Measurements from ENCODE around the gene TP53RK. TPM values are rescaled to one million over a fixed set of nuclear protein-coding genes. Genes with fewer than 3 reads are reported as not detected.

The TP53RK gene
- polyA plus RNA-seq, 1 donor from 2014 or later: 22.7 TPM

DNA sequence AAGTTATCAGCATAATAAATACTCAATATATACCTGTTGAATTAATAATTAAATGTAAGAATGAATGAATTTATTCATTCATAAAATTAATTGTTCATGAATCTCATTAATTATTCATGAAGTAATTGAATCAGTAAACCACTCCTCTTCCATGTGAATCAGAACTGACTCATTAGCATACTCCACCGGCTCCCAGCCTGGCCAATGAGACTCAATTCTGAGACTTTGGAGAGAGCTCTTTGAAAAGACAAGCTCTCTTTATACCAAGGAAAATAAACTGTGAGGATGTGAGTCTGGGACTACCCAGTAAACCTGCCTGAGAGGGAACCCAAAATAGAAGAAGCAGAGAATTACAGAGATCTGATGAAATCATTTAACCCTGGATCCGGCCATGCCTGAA is 11.8 kb upstream of the TP53RK start:
- no peak overlapping the region for H3K9ac ChIP-seq (ENCODE audit: low read length)
- no peaks in the 10 kb centered on the region for H3K27me3 ChIP-seq (ENCODE audit: insufficient read depth, low read depth, low read length)
- H3K27ac ChIP-seq (ENCODE audit: low read length): no peak overlapping the region
- H3K9me3 ChIP-seq (ENCODE audit: low read length): no peaks in the 10 kb centered on the region
- H4K20me1 ChIP-seq (ENCODE audit: insufficient read depth): no peaks in the 10 kb centered on the region
- H3K36me3 ChIP-seq (ENCODE audit: insufficient read depth, low read length): no peaks in the 10 kb centered on the region
- H3K79me2 ChIP-seq (replicated peaks; ENCODE audit: insufficient read depth, low read length): no peaks in the 10 kb centered on the region
- no peak overlapping the region for H3K4me3 ChIP-seq (ENCODE audit: low read length)
- H3K4me2 ChIP-seq (ENCODE audit: low read length): no peak overlapping the region
- H3K9me2 ChIP-seq (ENCODE audit: insufficient read depth, low read length): no peaks in the 10 kb centered on the region
- TF ChIP-seq RAD21 (conservative IDR thresholded peaks at IDR 0.05): no peak
- no peak for TF ChIP-seq SMC3 (conservative IDR thresholded peaks at IDR 0.05; ENCODE audit: poor library complexity)
- no peak for TF ChIP-seq TAF1 (IDR thresholded peaks at IDR 0.05; ENCODE audit: low read depth)
- TF ChIP-seq, protein P1, sequence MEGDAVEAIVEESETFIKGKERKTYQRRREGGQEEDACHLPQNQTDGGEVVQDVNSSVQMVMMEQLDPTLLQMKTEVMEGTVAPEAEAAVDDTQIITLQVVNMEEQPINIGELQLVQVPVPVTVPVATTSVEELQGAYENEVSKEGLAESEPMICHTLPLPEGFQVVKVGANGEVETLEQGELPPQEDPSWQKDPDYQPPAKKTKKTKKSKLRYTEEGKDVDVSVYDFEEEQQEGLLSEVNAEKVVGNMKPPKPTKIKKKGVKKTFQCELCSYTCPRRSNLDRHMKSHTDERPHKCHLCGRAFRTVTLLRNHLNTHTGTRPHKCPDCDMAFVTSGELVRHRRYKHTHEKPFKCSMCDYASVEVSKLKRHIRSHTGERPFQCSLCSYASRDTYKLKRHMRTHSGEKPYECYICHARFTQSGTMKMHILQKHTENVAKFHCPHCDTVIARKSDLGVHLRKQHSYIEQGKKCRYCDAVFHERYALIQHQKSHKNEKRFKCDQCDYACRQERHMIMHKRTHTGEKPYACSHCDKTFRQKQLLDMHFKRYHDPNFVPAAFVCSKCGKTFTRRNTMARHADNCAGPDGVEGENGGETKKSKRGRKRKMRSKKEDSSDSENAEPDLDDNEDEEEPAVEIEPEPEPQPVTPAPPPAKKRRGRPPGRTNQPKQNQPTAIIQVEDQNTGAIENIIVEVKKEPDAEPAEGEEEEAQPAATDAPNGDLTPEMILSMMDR (IDR thresholded peaks at IDR 0.05; ENCODE audit: poor library complexity, severe bottlenecking): no peak
- TF ChIP-seq EP300 (conservative IDR thresholded peaks at IDR 0.05; ENCODE audit: poor library complexity, severe bottlenecking): no peak
- TF ChIP-seq, protein P2, sequence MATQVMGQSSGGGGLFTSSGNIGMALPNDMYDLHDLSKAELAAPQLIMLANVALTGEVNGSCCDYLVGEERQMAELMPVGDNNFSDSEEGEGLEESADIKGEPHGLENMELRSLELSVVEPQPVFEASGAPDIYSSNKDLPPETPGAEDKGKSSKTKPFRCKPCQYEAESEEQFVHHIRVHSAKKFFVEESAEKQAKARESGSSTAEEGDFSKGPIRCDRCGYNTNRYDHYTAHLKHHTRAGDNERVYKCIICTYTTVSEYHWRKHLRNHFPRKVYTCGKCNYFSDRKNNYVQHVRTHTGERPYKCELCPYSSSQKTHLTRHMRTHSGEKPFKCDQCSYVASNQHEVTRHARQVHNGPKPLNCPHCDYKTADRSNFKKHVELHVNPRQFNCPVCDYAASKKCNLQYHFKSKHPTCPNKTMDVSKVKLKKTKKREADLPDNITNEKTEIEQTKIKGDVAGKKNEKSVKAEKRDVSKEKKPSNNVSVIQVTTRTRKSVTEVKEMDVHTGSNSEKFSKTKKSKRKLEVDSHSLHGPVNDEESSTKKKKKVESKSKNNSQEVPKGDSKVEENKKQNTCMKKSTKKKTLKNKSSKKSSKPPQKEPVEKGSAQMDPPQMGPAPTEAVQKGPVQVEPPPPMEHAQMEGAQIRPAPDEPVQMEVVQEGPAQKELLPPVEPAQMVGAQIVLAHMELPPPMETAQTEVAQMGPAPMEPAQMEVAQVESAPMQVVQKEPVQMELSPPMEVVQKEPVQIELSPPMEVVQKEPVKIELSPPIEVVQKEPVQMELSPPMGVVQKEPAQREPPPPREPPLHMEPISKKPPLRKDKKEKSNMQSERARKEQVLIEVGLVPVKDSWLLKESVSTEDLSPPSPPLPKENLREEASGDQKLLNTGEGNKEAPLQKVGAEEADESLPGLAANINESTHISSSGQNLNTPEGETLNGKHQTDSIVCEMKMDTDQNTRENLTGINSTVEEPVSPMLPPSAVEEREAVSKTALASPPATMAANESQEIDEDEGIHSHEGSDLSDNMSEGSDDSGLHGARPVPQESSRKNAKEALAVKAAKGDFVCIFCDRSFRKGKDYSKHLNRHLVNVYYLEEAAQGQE (IDR thresholded peaks at IDR 0.05; ENCODE audit: borderline replicate concordance): no peak
- H3F3A ChIP-seq (ENCODE audit: insufficient read depth, low read length, poor library complexity, severe bottlenecking): no peaks in the 10 kb centered on the region
- no peak overlapping the region for H2AFZ ChIP-seq (ENCODE audit: low read depth, low read length)

DNA sequence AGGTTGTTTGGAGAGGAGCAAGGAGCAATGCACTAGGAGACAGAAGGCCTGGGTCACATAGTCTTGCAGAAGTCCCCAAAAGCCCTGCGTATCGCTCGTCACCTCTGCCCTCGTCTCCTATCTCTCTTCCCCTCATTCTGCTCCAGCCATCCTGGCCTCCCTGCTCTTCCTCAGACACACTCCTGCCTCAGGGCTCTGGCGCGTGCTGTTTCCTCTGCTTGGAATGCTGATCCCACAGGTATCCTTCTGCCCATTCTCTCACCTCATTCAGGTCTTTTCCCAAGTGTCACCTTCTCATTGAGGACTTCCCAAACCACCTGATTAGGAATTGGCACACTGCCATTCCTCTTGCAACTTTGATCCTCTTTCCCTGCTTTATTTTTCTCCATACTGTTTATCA is 11.2 kb upstream of the TP53RK start:
- H3K36me3 ChIP-seq (ENCODE audit: insufficient read depth, low read length): no peaks in the 10 kb centered on the region
- H4K20me1 ChIP-seq (ENCODE audit: insufficient read depth): no peaks in the 10 kb centered on the region
- no peak overlapping the region for H2AFZ ChIP-seq (ENCODE audit: low read depth, low read length)
- H3K4me3 ChIP-seq (ENCODE audit: low read length): no peak overlapping the region
- H3K4me2 ChIP-seq (ENCODE audit: low read length): no peak overlapping the region
- H3K27ac ChIP-seq (ENCODE audit: low read length): no peak overlapping the region
- H3K9me3 ChIP-seq (ENCODE audit: low read length): no peaks in the 10 kb centered on the region
- H3K9me2 ChIP-seq (ENCODE audit: insufficient read depth, low read length): no peaks in the 10 kb centered on the region
- H3K9ac ChIP-seq (ENCODE audit: low read length): no peak overlapping the region
- TF ChIP-seq, protein P2 (IDR thresholded peaks at IDR 0.05; ENCODE audit: borderline replicate concordance): no peak
- TF ChIP-seq MXI1 (conservative IDR thresholded peaks at IDR 0.05; ENCODE audit: poor library complexity, severe bottlenecking): no peak
- TF ChIP-seq SMC3 (conservative IDR thresholded peaks at IDR 0.05; ENCODE audit: poor library complexity): no peak
- TF ChIP-seq RAD21 (conservative IDR thresholded peaks at IDR 0.05): no peak
- TF ChIP-seq TAF1 (IDR thresholded peaks at IDR 0.05; ENCODE audit: low read depth): no peak
- no peak for TF ChIP-seq EZH2 (IDR thresholded peaks at IDR 0.05; ENCODE audit: borderline replicate concordance, insufficient read depth, low read length, poor library complexity, severe bottlenecking)
- no peak for TF ChIP-seq EP300 (conservative IDR thresholded peaks at IDR 0.05; ENCODE audit: poor library complexity, severe bottlenecking)
- TF ChIP-seq, protein P1 (IDR thresholded peaks at IDR 0.05; ENCODE audit: poor library complexity, severe bottlenecking): no peak
- TF ChIP-seq POLR2AphosphoS5 (IDR thresholded peaks at IDR 0.05): no peak
- no peaks in the 10 kb centered on the region for H3K27me3 ChIP-seq (ENCODE audit: insufficient read depth, low read depth, low read length)
- H3F3A ChIP-seq (ENCODE audit: insufficient read depth, low read length, poor library complexity, severe bottlenecking): no peaks in the 10 kb centered on the region
- no peaks in the 10 kb centered on the region for H3K79me2 ChIP-seq (replicated peaks; ENCODE audit: insufficient read depth, low read length)
